Measurements from ENCODE around the gene DACT1. TPM values are rescaled to one million over a fixed set of nuclear protein-coding genes. Genes with fewer than 3 reads are reported as not detected.

The DACT1 gene
- total and polyA plus RNA-seq, 10 of the 15 experiments (the other 5 are each of a cell fraction or from before 2014, with no cell fraction given), result 0.13 to 2.9 (median 0.91) TPM

DNA sequence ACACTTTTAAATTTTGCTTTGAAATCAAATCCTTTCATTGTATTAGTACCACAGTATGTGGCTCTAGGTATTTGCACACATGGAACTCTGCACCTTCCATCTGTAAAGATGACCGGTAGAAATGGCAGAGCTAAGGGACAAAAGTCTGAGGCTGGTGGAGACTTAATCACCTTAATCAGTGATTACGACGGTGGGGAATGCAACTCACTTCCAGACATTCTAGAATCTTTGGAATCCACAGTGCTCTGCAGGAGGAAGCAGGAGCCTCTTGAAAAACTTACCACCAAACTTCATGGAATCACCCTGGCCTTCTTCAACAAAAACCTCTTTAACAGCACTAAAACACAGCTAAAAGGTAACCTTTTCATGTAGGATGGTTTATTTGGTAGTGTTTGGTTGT is 3.9 kb upstream of the DACT1 start:
- POLR2A ChIA-PET, result no interaction called here
- Histone ChIP-seq H3K9me3 (replicated peaks; ENCODE audit: control insufficient read depth, insufficient read depth, low read length) (no peaks in the 10 kb centered on the region), H4K20me1 (ENCODE audit: control insufficient read depth, insufficient read depth) (no peaks in the 10 kb centered on the region), H3K4me2 (ENCODE audit: control insufficient read depth, insufficient read depth) (no peak overlapping the region), H3K79me2 (ENCODE audit: control insufficient read depth, insufficient read depth, low read length) (no peaks in the 10 kb centered on the region), H3K27ac (ENCODE audit: control insufficient read depth, insufficient read depth) (no peak overlapping the region), H3K9ac (ENCODE audit: control insufficient read depth, insufficient read depth, low read length) (no peak overlapping the region), H3K4me1 (ENCODE audit: control insufficient read depth, insufficient read depth, low read length) (peaks cover 9% of the 10 kb centered on the region), H2AFZ (ENCODE audit: control insufficient read depth, low read depth, low read length) (no peak overlapping the region), H3K36me3 (ENCODE audit: control insufficient read depth in 2 of 2, insufficient read depth in 2 of 2, low read length in 1 of 2) (no peaks in the 10 kb centered on the region), H3K4me3 (no peak overlapping the region), H3K27me3 (replicated peaks in 1 of 2; ENCODE audit: control insufficient read depth in 2 of 2, insufficient read depth in 2 of 2, low read length in 1 of 2) (peaks cover 0 to 6% of the 10 kb centered on the region in 2 experiments; a peak in 2 of 4 replicates)
- no peak for DNase-seq (ENCODE audit: low read depth, low spot score)
- FAIRE-seq, result no peak
- ATAC-seq, result no peak
- BruUV-seq (replicated peaks), result no TSS peak
- CTCF ChIA-PET, result interaction anchor here (0.7 to 8.9 kb wide), 4 partner anchors 133 to 427 kb away, joined by 3 to 95 read pairs (median 4); no protein-coding TSS in a partner anchor
- SMC1A ChIA-PET (ENCODE audit: uncharacterized antibody, unreplicated experiment), result interaction anchor here (0.7 to 10.7 kb wide), 7 partner anchors 7 to 421 kb away, joined by 3 to 150 read pairs (median 3); no protein-coding TSS in a partner anchor
- TF ChIP-seq TCF12 (IDR thresholded peaks at IDR 0.05; ENCODE audit: low read depth, low read length) (no peak), CREB1 (IDR thresholded peaks at IDR 0.05; ENCODE audit: low read depth) (no peak), ZNF384 (IDR thresholded peaks at IDR 0.05; ENCODE audit: borderline replicate concordance, low read depth, low read length) (no peak), WRNIP1 (IDR thresholded peaks at IDR 0.05; ENCODE audit: borderline replicate concordance, low read depth, low read length) (no peak), BCL11A (IDR thresholded peaks at IDR 0.05; ENCODE audit: low read depth, low read length) (no peak), SMAD1 (IDR thresholded peaks at IDR 0.05; ENCODE audit: low read depth, partially characterized antibody) (no peak)
- TF ChIP-seq, protein P1, sequence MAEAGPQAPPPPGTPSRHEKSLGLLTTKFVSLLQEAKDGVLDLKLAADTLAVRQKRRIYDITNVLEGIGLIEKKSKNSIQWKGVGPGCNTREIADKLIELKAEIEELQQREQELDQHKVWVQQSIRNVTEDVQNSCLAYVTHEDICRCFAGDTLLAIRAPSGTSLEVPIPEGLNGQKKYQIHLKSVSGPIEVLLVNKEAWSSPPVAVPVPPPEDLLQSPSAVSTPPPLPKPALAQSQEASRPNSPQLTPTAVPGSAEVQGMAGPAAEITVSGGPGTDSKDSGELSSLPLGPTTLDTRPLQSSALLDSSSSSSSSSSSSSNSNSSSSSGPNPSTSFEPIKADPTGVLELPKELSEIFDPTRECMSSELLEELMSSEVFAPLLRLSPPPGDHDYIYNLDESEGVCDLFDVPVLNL (IDR thresholded peaks at IDR 0.05; ENCODE audit: low read depth, low read length), result no peak
- TF ChIP-seq, protein P2, sequence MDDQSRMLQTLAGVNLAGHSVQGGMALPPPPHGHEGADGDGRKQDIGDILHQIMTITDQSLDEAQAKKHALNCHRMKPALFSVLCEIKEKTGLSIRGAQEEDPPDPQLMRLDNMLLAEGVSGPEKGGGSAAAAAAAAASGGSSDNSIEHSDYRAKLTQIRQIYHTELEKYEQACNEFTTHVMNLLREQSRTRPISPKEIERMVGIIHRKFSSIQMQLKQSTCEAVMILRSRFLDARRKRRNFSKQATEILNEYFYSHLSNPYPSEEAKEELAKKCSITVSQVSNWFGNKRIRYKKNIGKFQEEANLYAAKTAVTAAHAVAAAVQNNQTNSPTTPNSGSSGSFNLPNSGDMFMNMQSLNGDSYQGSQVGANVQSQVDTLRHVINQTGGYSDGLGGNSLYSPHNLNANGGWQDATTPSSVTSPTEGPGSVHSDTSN (IDR thresholded peaks at IDR 0.05; ENCODE audit: insufficient replicate concordance, low read depth, low read length), result no peak
- 95% methylated on average over 3 of the region's 3 CpGs for WGBS (ENCODE audit: insufficient coverage, insufficient replicate concordance, low lambda C conversion rate, missing lambda C conversion rate)
- RAD21 ChIA-PET (ENCODE audit: unreplicated experiment), result interaction anchor here (1.6 kb wide), 1 partner anchor 133 kb away, joined by 4 read pairs; no protein-coding TSS in a partner anchor
- in situ Hi-C loops (cut with MboI), result no loop called here
- intact Hi-C loops (cut with micrococcal nuclease; ENCODE audit: unreplicated experiment), result no loop called here
